ENCODE measurements around the gene CASQ2.

The CASQ2 gene

DNA sequence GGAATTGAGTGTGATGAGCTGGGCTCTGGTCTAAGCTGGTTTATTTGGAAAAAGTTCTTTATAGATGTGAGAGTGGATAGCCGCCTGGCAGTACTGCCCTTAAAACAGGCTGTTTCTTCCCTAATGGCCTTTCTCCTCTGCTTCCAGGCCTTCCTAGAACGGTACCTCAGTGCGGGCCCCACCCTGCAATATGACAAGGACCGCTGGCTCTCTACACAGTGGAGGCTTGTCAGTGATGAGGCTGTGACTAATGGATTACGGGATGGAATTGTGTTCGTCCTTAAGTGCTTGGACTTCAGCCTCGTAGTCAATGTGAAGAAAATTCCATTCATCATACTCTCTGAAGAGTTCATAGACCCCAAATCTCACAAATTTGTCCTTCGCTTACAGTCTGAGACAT is 77.5 kb downstream of the CASQ2 start:
- 90% methylated on average over 2 of the region's 8 CpGs for WGBS (ENCODE audit: insufficient coverage)
- ChIA-PET POLR2A (no interaction called here), CTCF (interaction anchor here (0.9 to 1.0 kb wide), 2 partner anchors 14 to 16 kb away, joined by 3 read pairs; no protein-coding TSS in a partner anchor)

DNA sequence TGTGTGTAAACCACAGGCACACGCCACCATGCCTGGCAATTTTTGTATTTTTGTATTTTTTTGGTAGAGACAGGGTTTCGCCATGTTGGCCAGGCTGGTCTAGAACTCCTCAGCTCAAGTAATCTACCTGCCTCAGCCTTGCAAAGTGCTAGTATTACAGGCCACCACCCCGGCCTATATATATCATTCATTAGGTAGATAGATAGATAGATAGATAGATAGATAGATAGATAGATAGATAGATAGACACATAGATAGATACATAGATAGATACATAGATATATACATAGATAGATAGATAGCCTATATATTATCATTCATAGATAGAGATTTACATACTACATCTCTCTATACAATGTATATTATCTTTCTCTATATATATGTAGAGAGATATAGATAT is 80.8 kb downstream of the CASQ2 start:
- WGBS (ENCODE audit: insufficient coverage) = no CpG with 5 or more reads among the region's 3 CpGs
- ChIA-PET POLR2A (no interaction called here), CTCF (no interaction called here)
- peaks cover 9 to 55% (median 48%) of the 10 kb centered on the region in 4 experiments for H3K36me3 ChIP-seq (ENCODE audit: control insufficient read depth in 4 of 4, insufficient read depth in 4 of 4, low read length in 3 of 4)
- no peaks in the 10 kb centered on the region for H3K4me1 ChIP-seq (ENCODE audit: control extremely low read depth in 1 of 4, control insufficient read depth in 4 of 4, insufficient read depth in 4 of 4, low read length in 3 of 4)
- H3K27me3 ChIP-seq (replicated peaks in 2 of 5; ENCODE audit: control insufficient read depth in 4 of 5, insufficient read depth in 5 of 5, low read length in 4 of 5) = no peaks in the 10 kb centered on the region
- H3K27ac ChIP-seq (ENCODE audit: insufficient read depth in 1 of 2, low read depth in 1 of 2, low read length in 2 of 2, poor library complexity in 1 of 2, severe bottlenecking in 2 of 2) = no peak overlapping the region
- no peak for DNase-seq
- no peak overlapping the region for H3K4me3 ChIP-seq (ENCODE audit: control insufficient read depth in 1 of 7, extremely low read depth in 1 of 7, insufficient read depth in 4 of 7, low read depth in 2 of 7, low read length in 6 of 7)
- H3K9me3 ChIP-seq (ENCODE audit: control extremely low read depth in 1 of 5, control insufficient read depth in 4 of 5, insufficient read depth in 2 of 5, low read depth in 1 of 5, low read length in 4 of 5) = no peaks in the 10 kb centered on the region

More for the DNA sequence above, 77.5 kb downstream of the CASQ2 start:
- no peaks in the 10 kb centered on the region for H3K27me3 ChIP-seq (replicated peaks in 2 of 5; ENCODE audit: control insufficient read depth in 4 of 5, insufficient read depth in 5 of 5, low read length in 4 of 5)
- no peak overlapping the region for H3K4me3 ChIP-seq (ENCODE audit: control insufficient read depth in 1 of 7, extremely low read depth in 1 of 7, insufficient read depth in 4 of 7, low read depth in 2 of 7, low read length in 6 of 7)
- peaks cover 10 to 35% (median 26%) of the 10 kb centered on the region in 4 experiments for H3K36me3 ChIP-seq (ENCODE audit: control insufficient read depth in 4 of 4, insufficient read depth in 4 of 4, low read length in 3 of 4)
- DNase-seq = no peak
- no peaks in the 10 kb centered on the region for H3K4me1 ChIP-seq (ENCODE audit: control extremely low read depth in 1 of 4, control insufficient read depth in 4 of 4, insufficient read depth in 4 of 4, low read length in 3 of 4)
- no peaks in the 10 kb centered on the region for H3K9me3 ChIP-seq (ENCODE audit: control extremely low read depth in 1 of 5, control insufficient read depth in 4 of 5, insufficient read depth in 2 of 5, low read depth in 1 of 5, low read length in 4 of 5)
- no peak overlapping the region for H3K27ac ChIP-seq (ENCODE audit: insufficient read depth in 1 of 2, low read depth in 1 of 2, low read length in 2 of 2, poor library complexity in 1 of 2, severe bottlenecking in 2 of 2)

DNA sequence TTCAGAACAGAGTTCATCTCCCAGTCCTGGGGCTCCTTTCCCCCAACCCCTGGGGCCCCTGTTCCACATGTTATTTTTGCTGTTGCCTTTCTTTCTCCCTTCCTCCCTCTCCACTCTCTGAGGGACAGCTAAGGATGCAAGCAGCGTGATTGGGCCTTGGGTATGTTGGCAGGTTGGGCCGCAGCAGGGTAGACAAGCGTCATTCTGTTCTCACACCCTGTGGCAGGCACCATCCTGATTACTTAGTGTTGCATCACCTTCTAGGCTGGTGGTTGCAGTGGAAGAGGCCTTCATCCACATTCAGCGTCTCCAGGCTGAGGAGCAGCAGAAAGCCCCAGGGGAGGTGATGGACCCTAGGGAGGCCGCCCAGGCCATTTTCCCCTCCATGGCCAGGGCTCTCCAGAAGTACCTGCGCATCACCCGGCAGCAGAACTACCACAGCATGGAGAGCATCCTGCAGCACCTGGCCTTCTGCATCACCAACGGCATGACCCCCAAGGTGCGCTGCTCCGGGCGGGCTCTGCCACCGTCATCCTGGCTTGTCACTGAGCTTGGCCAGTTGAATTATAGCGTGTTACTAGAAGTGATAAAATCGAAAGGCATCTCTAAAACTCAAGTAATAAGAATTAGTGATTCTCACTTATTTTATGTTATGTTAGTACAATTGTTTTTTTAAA is 83.3 kb downstream of the CASQ2 start:
- CTCF ChIA-PET = interaction anchor here (1.2 to 2.0 kb wide), 2 partner anchors 9 to 77 kb away, joined by 3 to 5 read pairs; no protein-coding TSS in a partner anchor

DNA sequence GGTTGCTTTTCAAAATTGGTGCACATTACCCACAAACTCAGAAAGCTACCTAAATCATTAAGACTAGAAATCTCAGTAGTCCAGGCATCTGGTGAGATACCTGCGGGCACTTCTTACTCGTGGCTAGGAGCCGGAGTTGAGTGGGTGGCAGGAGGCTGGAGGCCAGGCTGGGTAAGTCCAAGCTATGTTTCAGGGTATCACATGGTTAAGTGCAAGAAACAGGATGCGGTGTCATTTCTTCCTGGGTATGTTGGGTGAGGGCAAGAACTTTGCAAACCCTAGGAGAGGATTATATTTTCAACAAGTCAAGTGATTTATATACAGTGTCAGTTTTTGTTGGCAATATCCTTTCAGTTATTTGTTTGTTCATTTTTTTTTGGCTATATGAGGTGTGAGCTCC is 85.7 kb downstream of the CASQ2 start:
- Histone ChIP-seq H3K27me3 (replicated peaks in 2 of 5; ENCODE audit: control insufficient read depth in 4 of 5, insufficient read depth in 5 of 5, low read length in 4 of 5) (no peaks in the 10 kb centered on the region), H3K9me3 (ENCODE audit: control extremely low read depth in 1 of 5, control insufficient read depth in 4 of 5, insufficient read depth in 2 of 5, low read depth in 1 of 5, low read length in 4 of 5) (no peaks in the 10 kb centered on the region), H3K4me3 (ENCODE audit: control insufficient read depth in 1 of 7, extremely low read depth in 1 of 7, insufficient read depth in 4 of 7, low read depth in 2 of 7, low read length in 6 of 7) (no peak overlapping the region), H3K27ac (ENCODE audit: insufficient read depth in 1 of 2, low read depth in 1 of 2, low read length in 2 of 2, poor library complexity in 1 of 2, severe bottlenecking in 2 of 2) (no peak overlapping the region), H3K36me3 (ENCODE audit: control insufficient read depth in 4 of 4, insufficient read depth in 4 of 4, low read length in 3 of 4) (peaks cover 2 to 49% (median 31%) of the 10 kb centered on the region in 4 experiments), H3K4me1 (ENCODE audit: control extremely low read depth in 1 of 4, control insufficient read depth in 4 of 4, insufficient read depth in 4 of 4, low read length in 3 of 4) (peaks cover 0 to 2% (median 0%) of the 10 kb centered on the region in 4 experiments)
- no peak for DNase-seq
- WGBS (ENCODE audit: insufficient coverage) = 100% methylated on average over 2 of the region's 4 CpGs
- ChIA-PET CTCF (interaction anchor here (0.7 to 3.6 kb wide), 4 partner anchors 11 to 75 kb away, joined by 3 to 17 read pairs (median 6); no protein-coding TSS in a partner anchor), POLR2A (interaction anchor here (0.8 kb wide), 1 partner anchor 75 kb away, joined by 3 read pairs; no protein-coding TSS in a partner anchor)

More for the DNA sequence above, 83.3 kb downstream of the CASQ2 start:
- 96% methylated on average over 7 of the region's 14 CpGs for WGBS (ENCODE audit: insufficient coverage)
- Histone ChIP-seq H3K9me3 (ENCODE audit: control extremely low read depth in 1 of 5, control insufficient read depth in 4 of 5, insufficient read depth in 2 of 5, low read depth in 1 of 5, low read length in 4 of 5) (no peaks in the 10 kb centered on the region), H3K27me3 (replicated peaks in 2 of 5; ENCODE audit: control insufficient read depth in 4 of 5, insufficient read depth in 5 of 5, low read length in 4 of 5) (no peaks in the 10 kb centered on the region), H3K36me3 (ENCODE audit: control insufficient read depth in 4 of 4, insufficient read depth in 4 of 4, low read length in 3 of 4) (peaks cover 2 to 41% (median 30%) of the 10 kb centered on the region in 4 experiments), H3K4me1 (ENCODE audit: control extremely low read depth in 1 of 4, control insufficient read depth in 4 of 4, insufficient read depth in 4 of 4, low read length in 3 of 4) (no peaks in the 10 kb centered on the region), H3K27ac (ENCODE audit: insufficient read depth in 1 of 2, low read depth in 1 of 2, low read length in 2 of 2, poor library complexity in 1 of 2, severe bottlenecking in 2 of 2) (no peak overlapping the region), H3K4me3 (ENCODE audit: control insufficient read depth in 1 of 7, extremely low read depth in 1 of 7, insufficient read depth in 4 of 7, low read depth in 2 of 7, low read length in 6 of 7) (no peak overlapping the region)
- DNase-seq = no peak
- POLR2A ChIA-PET = no interaction called here

DNA sequence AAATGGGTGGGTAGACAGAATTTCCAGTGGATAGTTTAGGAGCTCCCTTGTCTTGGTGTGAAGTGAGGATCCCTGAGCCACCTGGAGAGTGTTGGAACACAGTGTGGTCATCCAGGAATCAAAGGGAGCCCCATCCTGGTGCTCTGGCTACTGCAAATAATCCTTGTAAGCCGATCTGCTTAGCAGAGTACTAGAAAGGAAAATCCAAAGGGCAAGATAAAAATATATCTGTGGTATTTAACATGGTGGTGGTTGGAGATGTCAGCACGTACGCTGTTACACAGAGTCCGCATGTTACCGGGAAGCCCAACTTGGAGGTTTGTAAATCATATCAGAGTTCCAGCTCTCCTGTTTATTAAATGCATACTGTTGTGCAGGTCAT is 87.8 kb downstream of the CASQ2 start:
- 100% methylated on average over 4 of the region's 5 CpGs for WGBS (ENCODE audit: insufficient coverage)
- POLR2A ChIA-PET = no interaction called here
- CTCF ChIA-PET = interaction anchor here (1.0 to 3.6 kb wide), 4 partner anchors 28 to 543 kb away, joined by 3 to 17 read pairs (median 6); no protein-coding TSS in a partner anchor
- H3K27me3 ChIP-seq (replicated peaks in 2 of 5; ENCODE audit: control insufficient read depth in 4 of 5, insufficient read depth in 5 of 5, low read length in 4 of 5) = no peaks in the 10 kb centered on the region
- DNase-seq = no peak
- H3K4me1 ChIP-seq (ENCODE audit: control extremely low read depth in 1 of 4, control insufficient read depth in 4 of 4, insufficient read depth in 4 of 4, low read length in 3 of 4) = peaks cover 0 to 15% (median 12%) of the 10 kb centered on the region in 4 experiments
- no peaks in the 10 kb centered on the region for H3K9me3 ChIP-seq (ENCODE audit: control extremely low read depth in 1 of 5, control insufficient read depth in 4 of 5, insufficient read depth in 2 of 5, low read depth in 1 of 5, low read length in 4 of 5)
- H3K4me3 ChIP-seq (ENCODE audit: control insufficient read depth in 1 of 7, extremely low read depth in 1 of 7, insufficient read depth in 4 of 7, low read depth in 2 of 7, low read length in 6 of 7) = no peak overlapping the region
- peaks cover 2 to 47% (median 27%) of the 10 kb centered on the region in 4 experiments for H3K36me3 ChIP-seq (ENCODE audit: control insufficient read depth in 4 of 4, insufficient read depth in 4 of 4, low read length in 3 of 4)
- H3K27ac ChIP-seq (ENCODE audit: insufficient read depth in 1 of 2, low read depth in 1 of 2, low read length in 2 of 2, poor library complexity in 1 of 2, severe bottlenecking in 2 of 2) = no peak overlapping the region

DNA sequence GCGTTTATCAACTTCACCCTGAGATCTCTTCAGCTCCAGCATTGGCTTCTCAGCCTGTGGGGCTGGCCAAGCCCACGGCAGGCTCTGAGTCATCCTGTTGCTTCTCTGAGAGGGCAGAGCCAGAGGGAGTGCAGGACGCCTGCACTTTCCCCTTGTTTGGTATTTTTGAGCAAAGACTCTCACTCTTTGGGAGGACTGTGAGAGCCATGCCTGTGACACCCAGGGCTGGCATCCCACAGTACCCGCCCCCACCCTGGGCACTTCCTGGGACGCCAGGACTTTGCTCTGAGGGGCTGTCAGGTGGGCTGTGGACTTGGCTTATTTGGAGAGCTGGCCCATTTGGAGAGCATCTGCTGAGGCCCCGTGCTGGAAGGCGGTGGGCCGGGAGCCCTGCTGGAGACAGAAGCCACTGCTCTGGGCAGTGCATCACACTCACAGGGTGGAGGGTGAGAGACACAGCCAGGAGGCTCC is 89.3 kb downstream of the CASQ2 start:
- CTCF ChIA-PET = interaction anchor here (1.0 to 2.0 kb wide), 4 partner anchors 11 to 70 kb away, joined by 3 to 12 read pairs (median 5); no protein-coding TSS in a partner anchor
- peaks cover 0 to 15% (median 12%) of the 10 kb centered on the region in 4 experiments for H3K4me1 ChIP-seq (ENCODE audit: control extremely low read depth in 1 of 4, control insufficient read depth in 4 of 4, insufficient read depth in 4 of 4, low read length in 3 of 4)
- peaks cover 2 to 32% (median 12%) of the 10 kb centered on the region in 4 experiments for H3K36me3 ChIP-seq (ENCODE audit: control insufficient read depth in 4 of 4, insufficient read depth in 4 of 4, low read length in 3 of 4)
- peak in 1 of 3 donors; percentile 12 for DNase-seq
- H3K4me3 ChIP-seq (ENCODE audit: control insufficient read depth in 1 of 7, extremely low read depth in 1 of 7, insufficient read depth in 4 of 7, low read depth in 2 of 7, low read length in 6 of 7) = no peak overlapping the region
- WGBS (ENCODE audit: insufficient coverage) = 96% methylated on average over 8 of the region's 8 CpGs
- no peaks in the 10 kb centered on the region for H3K9me3 ChIP-seq (ENCODE audit: control extremely low read depth in 1 of 5, control insufficient read depth in 4 of 5, insufficient read depth in 2 of 5, low read depth in 1 of 5, low read length in 4 of 5)
- POLR2A ChIA-PET = no interaction called here
- H3K27me3 ChIP-seq (replicated peaks in 2 of 5; ENCODE audit: control insufficient read depth in 4 of 5, insufficient read depth in 5 of 5, low read length in 4 of 5) = no peaks in the 10 kb centered on the region
- H3K27ac ChIP-seq (ENCODE audit: insufficient read depth in 1 of 2, low read depth in 1 of 2, low read length in 2 of 2, poor library complexity in 1 of 2, severe bottlenecking in 2 of 2) = peak overlapping the region in 1 of 2 experiments; percentile 1

DNA sequence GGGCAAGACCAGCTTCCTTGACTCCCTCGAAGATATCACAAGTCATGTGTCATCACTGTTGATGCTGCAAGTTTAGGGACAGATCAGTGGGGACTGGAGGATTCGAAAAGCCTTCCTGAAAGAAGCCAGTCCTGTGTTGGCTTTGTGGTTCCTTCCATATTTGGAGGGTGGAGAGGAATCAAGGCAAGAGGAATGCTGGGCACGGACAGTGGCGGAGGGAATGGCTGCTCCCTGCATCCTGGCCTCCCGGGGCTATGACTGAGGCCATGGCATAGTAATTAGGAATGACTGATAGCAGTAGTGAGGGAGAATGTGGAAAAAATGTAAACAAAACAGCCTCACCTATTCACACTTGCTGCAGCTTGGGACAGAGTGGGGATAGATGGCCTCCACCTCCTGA is 90.4 kb downstream of the CASQ2 start:
- WGBS (ENCODE audit: insufficient coverage) = 100% methylated on average over 3 of the region's 5 CpGs
- Histone ChIP-seq H3K4me1 (ENCODE audit: control extremely low read depth in 1 of 4, control insufficient read depth in 4 of 4, insufficient read depth in 4 of 4, low read length in 3 of 4) (peaks cover 0 to 15% (median 12%) of the 10 kb centered on the region in 4 experiments), H3K4me3 (ENCODE audit: control insufficient read depth in 1 of 7, extremely low read depth in 1 of 7, insufficient read depth in 4 of 7, low read depth in 2 of 7, low read length in 6 of 7) (no peak overlapping the region), H3K9me3 (ENCODE audit: control extremely low read depth in 1 of 5, control insufficient read depth in 4 of 5, insufficient read depth in 2 of 5, low read depth in 1 of 5, low read length in 4 of 5) (no peaks in the 10 kb centered on the region), H3K27me3 (replicated peaks in 2 of 5; ENCODE audit: control insufficient read depth in 4 of 5, insufficient read depth in 5 of 5, low read length in 4 of 5) (no peaks in the 10 kb centered on the region), H3K27ac (ENCODE audit: insufficient read depth in 1 of 2, low read depth in 1 of 2, low read length in 2 of 2, poor library complexity in 1 of 2, severe bottlenecking in 2 of 2) (no peak overlapping the region), H3K36me3 (ENCODE audit: control insufficient read depth in 4 of 4, insufficient read depth in 4 of 4, low read length in 3 of 4) (peaks cover 0 to 28% (median 10%) of the 10 kb centered on the region in 4 experiments)
- ChIA-PET CTCF (interaction anchor here (0.6 to 2.0 kb wide), 5 partner anchors 26 to 72 kb away, joined by 3 to 12 read pairs (median 4); no protein-coding TSS in a partner anchor), POLR2A (no interaction called here)
- DNase-seq = no peak
